ENCODE results near the gene OR51M1.

DNA sequence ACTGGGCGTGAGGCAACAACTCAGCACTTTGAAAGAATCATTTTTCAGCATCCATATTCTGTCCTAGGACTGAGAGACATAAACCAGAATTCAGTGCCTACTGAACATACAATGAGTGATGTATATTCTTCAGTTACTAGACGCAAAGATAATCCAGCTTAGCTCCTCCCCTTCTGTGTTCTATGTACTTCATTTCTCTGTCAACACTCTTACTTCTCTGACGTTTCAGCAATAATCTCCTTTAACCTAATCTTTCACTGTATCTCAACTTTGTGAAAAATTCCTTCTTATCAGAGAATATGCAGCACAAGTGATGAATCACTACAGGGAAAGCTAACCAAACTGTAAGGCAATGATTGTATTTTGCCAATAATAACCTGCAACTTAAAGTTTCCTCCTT lies 37.8 kb upstream of the OR51M1 start:
- TF ChIP-seq ARNTL (CRISPR knock-in tag; IDR thresholded peaks at IDR 0.05; ENCODE audit: borderline replicate concordance, low read depth) (no peak), ZFP3 (CRISPR knock-in tag; IDR thresholded peaks at IDR 0.05) (no peak), OSR1 (CRISPR knock-in tag; IDR thresholded peaks at IDR 0.05) (no peak)
- TF ChIP-seq, protein P1, sequence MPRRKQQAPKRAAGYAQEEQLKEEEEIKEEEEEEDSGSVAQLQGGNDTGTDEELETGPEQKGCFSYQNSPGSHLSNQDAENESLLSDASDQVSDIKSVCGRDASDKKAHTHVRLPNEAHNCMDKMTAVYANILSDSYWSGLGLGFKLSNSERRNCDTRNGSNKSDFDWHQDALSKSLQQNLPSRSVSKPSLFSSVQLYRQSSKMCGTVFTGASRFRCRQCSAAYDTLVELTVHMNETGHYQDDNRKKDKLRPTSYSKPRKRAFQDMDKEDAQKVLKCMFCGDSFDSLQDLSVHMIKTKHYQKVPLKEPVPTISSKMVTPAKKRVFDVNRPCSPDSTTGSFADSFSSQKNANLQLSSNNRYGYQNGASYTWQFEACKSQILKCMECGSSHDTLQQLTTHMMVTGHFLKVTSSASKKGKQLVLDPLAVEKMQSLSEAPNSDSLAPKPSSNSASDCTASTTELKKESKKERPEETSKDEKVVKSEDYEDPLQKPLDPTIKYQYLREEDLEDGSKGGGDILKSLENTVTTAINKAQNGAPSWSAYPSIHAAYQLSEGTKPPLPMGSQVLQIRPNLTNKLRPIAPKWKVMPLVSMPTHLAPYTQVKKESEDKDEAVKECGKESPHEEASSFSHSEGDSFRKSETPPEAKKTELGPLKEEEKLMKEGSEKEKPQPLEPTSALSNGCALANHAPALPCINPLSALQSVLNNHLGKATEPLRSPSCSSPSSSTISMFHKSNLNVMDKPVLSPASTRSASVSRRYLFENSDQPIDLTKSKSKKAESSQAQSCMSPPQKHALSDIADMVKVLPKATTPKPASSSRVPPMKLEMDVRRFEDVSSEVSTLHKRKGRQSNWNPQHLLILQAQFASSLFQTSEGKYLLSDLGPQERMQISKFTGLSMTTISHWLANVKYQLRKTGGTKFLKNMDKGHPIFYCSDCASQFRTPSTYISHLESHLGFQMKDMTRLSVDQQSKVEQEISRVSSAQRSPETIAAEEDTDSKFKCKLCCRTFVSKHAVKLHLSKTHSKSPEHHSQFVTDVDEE (CRISPR knock-in tag; IDR thresholded peaks at IDR 0.05): no peak
- TF ChIP-seq, protein P2, sequence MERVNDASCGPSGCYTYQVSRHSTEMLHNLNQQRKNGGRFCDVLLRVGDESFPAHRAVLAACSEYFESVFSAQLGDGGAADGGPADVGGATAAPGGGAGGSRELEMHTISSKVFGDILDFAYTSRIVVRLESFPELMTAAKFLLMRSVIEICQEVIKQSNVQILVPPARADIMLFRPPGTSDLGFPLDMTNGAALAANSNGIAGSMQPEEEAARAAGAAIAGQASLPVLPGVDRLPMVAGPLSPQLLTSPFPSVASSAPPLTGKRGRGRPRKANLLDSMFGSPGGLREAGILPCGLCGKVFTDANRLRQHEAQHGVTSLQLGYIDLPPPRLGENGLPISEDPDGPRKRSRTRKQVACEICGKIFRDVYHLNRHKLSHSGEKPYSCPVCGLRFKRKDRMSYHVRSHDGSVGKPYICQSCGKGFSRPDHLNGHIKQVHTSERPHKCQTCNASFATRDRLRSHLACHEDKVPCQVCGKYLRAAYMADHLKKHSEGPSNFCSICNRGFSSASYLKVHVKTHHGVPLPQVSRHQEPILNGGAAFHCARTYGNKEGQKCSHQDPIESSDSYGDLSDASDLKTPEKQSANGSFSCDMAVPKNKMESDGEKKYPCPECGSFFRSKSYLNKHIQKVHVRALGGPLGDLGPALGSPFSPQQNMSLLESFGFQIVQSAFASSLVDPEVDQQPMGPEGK (CRISPR knock-in tag; IDR thresholded peaks at IDR 0.05; ENCODE audit: borderline replicate concordance): no peak
